Nephron progenitor cell (in vitro differentiated cells): Measurements from ENCODE around the gene TMEM178B.

Source experiments
- DNase-seq: peaks from one replicate; pipeline ENCODE4 v3.0.0; 2021
- H3K27ac Mint-ChIP-seq: 2 replicates; pipeline ENCODE4 v1.8.0; 2021; ENCODE audit warnings: mild to moderate bottlenecking, moderate library complexity, mixed read lengths
- H3K27me3 Mint-ChIP-seq: 2 replicates; pipeline ENCODE4 v1.8.0; 2021; ENCODE audit warnings: mild to moderate bottlenecking, low read depth, mixed read lengths; ENCODE audit not compliant: poor library complexity
- H3K36me3 Mint-ChIP-seq: 2 replicates; pipeline ENCODE4 v1.8.0; 2021; ENCODE audit warnings: low read depth, mixed read lengths
- H3K4me1 Mint-ChIP-seq: 2 replicates; pipeline ENCODE4 v1.8.0; 2021; ENCODE audit warnings: mixed read lengths
- H3K4me3 Mint-ChIP-seq: 2 replicates; pipeline ENCODE4 v1.8.0; 2021; ENCODE audit warnings: mild to moderate bottlenecking, moderate library complexity, mixed read lengths
- H3K9me3 Mint-ChIP-seq: 2 replicates; pipeline ENCODE4 v1.8.0; 2021; ENCODE audit warnings: mild to moderate bottlenecking, moderate library complexity, mixed read lengths
- CTCF ChIP-seq: fragments of 200-600 bp; sonication (generic); IDR thresholded peaks from 2 replicates; pipeline ENCODE4 v1.5.0; 2021; ENCODE audit warnings: antibody characterized with exemption

The TMEM178B gene

GRCh38 chr7:141153231-141153630, 79.4 kb downstream of the TMEM178B start:
- Mint-ChIP-seq H3K9me3 (no peaks in the 10 kb centered on the region), H3K27me3 (no peaks in the 10 kb centered on the region), H3K4me3 (no peak overlapping the region), H3K27ac (no peak overlapping the region), H3K4me1 (no peaks in the 10 kb centered on the region), H3K36me3 (no peaks in the 10 kb centered on the region)
- no peak for TF ChIP-seq CTCF
- DNase-seq, result no peak

- TF ChIP-seq CTCF, result no peak
- Mint-ChIP-seq H3K36me3 (no peaks in the 10 kb centered on the region), H3K27ac (no peak overlapping the region), H3K9me3 (no peaks in the 10 kb centered on the region), H3K4me1 (no peaks in the 10 kb centered on the region), H3K4me3 (no peak overlapping the region), H3K27me3 (peaks cover 3% of the 10 kb centered on the region)
- no peak for DNase-seq
Measured at GRCh38 chr7:141154131-141154732, 80.4 kb downstream of the TMEM178B start.

- Mint-ChIP-seq H3K4me1 (peaks cover 10% of the 10 kb centered on the region), H3K27ac (no peak overlapping the region), H3K36me3 (no peaks in the 10 kb centered on the region), H3K27me3 (peaks cover 3% of the 10 kb centered on the region), H3K4me3 (no peak overlapping the region), H3K9me3 (no peaks in the 10 kb centered on the region)
- no peak for DNase-seq
- no peak for TF ChIP-seq CTCF
Measured at GRCh38 chr7:141156407-141156806, 82.5 kb downstream of the TMEM178B start.

GRCh38 chr7:141157138-141157765, 83.4 kb downstream of the TMEM178B start:
- TF ChIP-seq CTCF, result no peak
- H3K4me1 Mint-ChIP-seq, result peaks cover 19% of the 10 kb centered on the region
- no peaks in the 10 kb centered on the region for H3K9me3 Mint-ChIP-seq
- H3K4me3 Mint-ChIP-seq, result no peak overlapping the region
- peaks cover 3% of the 10 kb centered on the region for H3K27me3 Mint-ChIP-seq
- H3K27ac Mint-ChIP-seq, result no peak overlapping the region
- no peaks in the 10 kb centered on the region for H3K36me3 Mint-ChIP-seq
- DNase-seq, result no peak

- Mint-ChIP-seq H3K9me3 (no peaks in the 10 kb centered on the region), H3K4me3 (no peak overlapping the region), H3K4me1 (peaks cover 19% of the 10 kb centered on the region), H3K36me3 (no peaks in the 10 kb centered on the region), H3K27me3 (peaks cover 3% of the 10 kb centered on the region), H3K27ac (no peak overlapping the region)
- no peak for DNase-seq
- TF ChIP-seq CTCF, result no peak
Measured at GRCh38 chr7:141158561-141158960, 84.7 kb downstream of the TMEM178B start.

- Mint-ChIP-seq H3K36me3 (no peaks in the 10 kb centered on the region), H3K9me3 (no peaks in the 10 kb centered on the region), H3K4me3 (no peak overlapping the region), H3K27me3 (peaks cover 3% of the 10 kb centered on the region), H3K27ac (no peak overlapping the region), H3K4me1 (peaks cover 19% of the 10 kb centered on the region)
- no peak for TF ChIP-seq CTCF
- no peak for DNase-seq
Measured at GRCh38 chr7:141160246-141160860, 86.5 kb downstream of the TMEM178B start.
